Ishikawa (cell line): ENCODE measurements around the gene DNAJC24.

ENCODE experiments used
- EGR1 ChIP-seq: IDR thresholded peaks from 2 replicates; pipeline ENCODE4 v1.6.1; 2012
- RAD21 ChIP-seq: IDR thresholded peaks from 2 replicates; pipeline ENCODE4 v1.6.1; 2012; ENCODE audit warnings: low read depth
- TAF1 ChIP-seq: IDR thresholded peaks from 2 replicates; pipeline ENCODE4 v1.6.1; 2012; ENCODE audit warnings: low read depth, mild to moderate bottlenecking
- YY1 ChIP-seq: IDR thresholded peaks from 2 replicates; pipeline ENCODE4 v1.6.1; 2012; ENCODE audit warnings: low read depth
- ZBTB7A ChIP-seq: IDR thresholded peaks from 2 replicates; pipeline ENCODE4 v1.6.1; 2012; ENCODE audit warnings: low read depth
- TF ChIP-seq, protein P1 (sequence below): IDR thresholded peaks from 2 replicates; pipeline ENCODE4 v1.6.1; 2012

DNA sequence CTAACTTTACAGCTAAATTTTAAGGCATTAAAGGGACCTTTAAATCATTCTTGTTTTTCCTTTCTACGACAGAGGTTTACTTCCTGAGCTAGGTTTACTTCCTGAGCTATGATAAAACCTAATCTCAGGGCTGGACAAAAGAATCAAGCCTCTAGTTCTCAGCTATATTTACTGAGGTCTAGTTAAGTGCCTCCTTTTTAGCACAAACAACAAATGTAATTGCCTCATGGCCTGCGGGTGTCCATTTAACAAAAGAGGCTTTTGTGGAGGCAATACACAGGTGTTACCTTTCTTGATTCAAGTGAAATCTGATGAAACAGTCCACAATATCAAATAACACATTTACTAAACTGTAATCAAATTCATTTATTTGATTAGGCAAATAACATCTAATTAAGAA lies 72.4 kb downstream of the DNAJC24 start:
- TF ChIP-seq, protein P1, sequence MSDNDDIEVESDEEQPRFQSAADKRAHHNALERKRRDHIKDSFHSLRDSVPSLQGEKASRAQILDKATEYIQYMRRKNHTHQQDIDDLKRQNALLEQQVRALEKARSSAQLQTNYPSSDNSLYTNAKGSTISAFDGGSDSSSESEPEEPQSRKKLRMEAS, result no peak
- TF ChIP-seq YY1 (no peak), EGR1 (no peak), ZBTB7A (no peak), RAD21 (no peak), TAF1 (no peak)
